Osteoblast (primary cell): Measurements from ENCODE around the gene ABAT. TPM values are rescaled to one million over a fixed set of nuclear protein-coding genes. Genes with fewer than 3 reads are reported as not detected.

Experiments used
- DNase-seq: peaks from one replicate; pipeline ENCODE4 v3.0.0; 2011; ENCODE audit warnings: low spot score, mixed read lengths; ENCODE audit not compliant: insufficient read length; ENCODE audit errors: missing footprints
- H2AFZ ChIP-seq: 2 replicates; pipeline ENCODE4 v1.6.0; 2011; ENCODE audit warnings: mild to moderate bottlenecking, low read length
- H3K27ac ChIP-seq: 2 replicates; pipeline ENCODE4 v1.5.1; 2011; ENCODE audit warnings: mild to moderate bottlenecking, low read depth, low read length, moderate library complexity
- H3K27me3 ChIP-seq: 2 replicates; pipeline ENCODE4 v1.6.0; 2012; ENCODE audit warnings: mild to moderate bottlenecking, control low read depth, inconsistent platforms, low read length, moderate library complexity; ENCODE audit not compliant: insufficient read depth
- H3K36me3 ChIP-seq: 2 replicates; pipeline ENCODE4 v1.5.1; 2011; ENCODE audit warnings: mild to moderate bottlenecking, low read length, control low read depth, moderate library complexity; ENCODE audit not compliant: insufficient read depth
- H3K4me1 ChIP-seq: 2 replicates; pipeline ENCODE4 v1.5.1; 2011; ENCODE audit warnings: mild to moderate bottlenecking, low read length, control low read depth, moderate library complexity; ENCODE audit not compliant: insufficient read depth
- H3K4me2 ChIP-seq: 2 replicates; pipeline ENCODE4 v1.6.0; 2011; ENCODE audit warnings: mild to moderate bottlenecking, low read length; ENCODE audit not compliant: insufficient read depth
- H3K4me3 ChIP-seq: fragments of 200-600 bp; sonication (generic); 3 replicates; pipeline ENCODE4 v1.5.1; 2012; ENCODE audit warnings: mild to moderate bottlenecking, low read length, inconsistent platforms; ENCODE audit not compliant: insufficient read depth
- H3K79me2 ChIP-seq: 2 replicates; pipeline ENCODE4 v1.6.0; 2012; ENCODE audit warnings: mild to moderate bottlenecking, low read length, control low read depth, inconsistent platforms; ENCODE audit not compliant: insufficient read depth
- H3K9me3 ChIP-seq: 2 replicates; pipeline ENCODE4 v1.5.1; 2011; ENCODE audit warnings: low read depth, low read length, control low read depth
- H4K20me1 ChIP-seq: 2 replicates; pipeline ENCODE4 v1.6.0; 2012; ENCODE audit warnings: mild to moderate bottlenecking, low read length, control low read depth; ENCODE audit not compliant: insufficient read depth
- total RNA-seq: library from RNA; depleted of rRNA; stranded (reverse); fragments of >200 nt; gene quantifications from 2 replicates; pipeline ENCODE4 v1.2.3, GENCODE V29; 2012
- TF ChIP-seq, protein P1 (sequence below): IDR thresholded peaks from 2 replicates; pipeline ENCODE4 v1.5.1; 2011; ENCODE audit warnings: mild to moderate bottlenecking, low read depth, low read length, moderate library complexity; ENCODE audit errors: extremely low read depth

The ABAT gene
- total RNA-seq, 1 donor: 6.5 TPM

- no peaks in the 10 kb centered on the region for H3K9me3 ChIP-seq
- DNase-seq: no peak
Observed at GRCh38 chr16:8676737-8677375, 2.4 kb downstream of the ABAT start.

GRCh38 chr16:8677481-8677880 lies 3.1 kb downstream of the ABAT start:
- Histone ChIP-seq H3K9me3 (no peaks in the 10 kb centered on the region), H4K20me1 (peaks cover 4% of the 10 kb centered on the region), H3K4me3 (no peak overlapping the region), H3K36me3 (no peaks in the 10 kb centered on the region), H3K27ac (peak overlapping the region; percentile 23), H3K4me2 (peak overlapping the region; percentile 48), H3K79me2 (no peaks in the 10 kb centered on the region), H3K4me1 (peaks cover 27% of the 10 kb centered on the region), H2AFZ (no peak overlapping the region), H3K27me3 (no peaks in the 10 kb centered on the region)
- TF ChIP-seq, protein P1, sequence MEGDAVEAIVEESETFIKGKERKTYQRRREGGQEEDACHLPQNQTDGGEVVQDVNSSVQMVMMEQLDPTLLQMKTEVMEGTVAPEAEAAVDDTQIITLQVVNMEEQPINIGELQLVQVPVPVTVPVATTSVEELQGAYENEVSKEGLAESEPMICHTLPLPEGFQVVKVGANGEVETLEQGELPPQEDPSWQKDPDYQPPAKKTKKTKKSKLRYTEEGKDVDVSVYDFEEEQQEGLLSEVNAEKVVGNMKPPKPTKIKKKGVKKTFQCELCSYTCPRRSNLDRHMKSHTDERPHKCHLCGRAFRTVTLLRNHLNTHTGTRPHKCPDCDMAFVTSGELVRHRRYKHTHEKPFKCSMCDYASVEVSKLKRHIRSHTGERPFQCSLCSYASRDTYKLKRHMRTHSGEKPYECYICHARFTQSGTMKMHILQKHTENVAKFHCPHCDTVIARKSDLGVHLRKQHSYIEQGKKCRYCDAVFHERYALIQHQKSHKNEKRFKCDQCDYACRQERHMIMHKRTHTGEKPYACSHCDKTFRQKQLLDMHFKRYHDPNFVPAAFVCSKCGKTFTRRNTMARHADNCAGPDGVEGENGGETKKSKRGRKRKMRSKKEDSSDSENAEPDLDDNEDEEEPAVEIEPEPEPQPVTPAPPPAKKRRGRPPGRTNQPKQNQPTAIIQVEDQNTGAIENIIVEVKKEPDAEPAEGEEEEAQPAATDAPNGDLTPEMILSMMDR: no peak
- DNase-seq: peak; percentile 86

More at GRCh38 chr16:8676737-8677375, 2.4 kb downstream of the ABAT start:
- H3K79me2 ChIP-seq: no peaks in the 10 kb centered on the region
- H3K4me2 ChIP-seq: no peak overlapping the region
- TF ChIP-seq, protein P1: no peak
- H3K27me3 ChIP-seq: no peaks in the 10 kb centered on the region
- no peak overlapping the region for H3K4me3 ChIP-seq
- H2AFZ ChIP-seq: no peak overlapping the region
- H3K4me1 ChIP-seq: peaks cover 27% of the 10 kb centered on the region
- H4K20me1 ChIP-seq: peaks cover 4% of the 10 kb centered on the region
- H3K36me3 ChIP-seq: no peaks in the 10 kb centered on the region
- peak overlapping the region; percentile 23 for H3K27ac ChIP-seq

- Histone ChIP-seq H3K9me3 (no peaks in the 10 kb centered on the region), H3K27ac (peak overlapping the region; percentile 74), H4K20me1 (peaks cover 4% of the 10 kb centered on the region), H3K4me2 (peak overlapping the region; percentile 44), H3K36me3 (no peaks in the 10 kb centered on the region), H3K4me3 (no peak overlapping the region), H3K79me2 (no peaks in the 10 kb centered on the region), H3K27me3 (no peaks in the 10 kb centered on the region), H2AFZ (no peak overlapping the region), H3K4me1 (peaks cover 27% of the 10 kb centered on the region)
- peak; percentile 80 for DNase-seq
- TF ChIP-seq, protein P1: no peak
Observed at GRCh38 chr16:8678068-8678927, 3.9 kb downstream of the ABAT start.

DNA sequence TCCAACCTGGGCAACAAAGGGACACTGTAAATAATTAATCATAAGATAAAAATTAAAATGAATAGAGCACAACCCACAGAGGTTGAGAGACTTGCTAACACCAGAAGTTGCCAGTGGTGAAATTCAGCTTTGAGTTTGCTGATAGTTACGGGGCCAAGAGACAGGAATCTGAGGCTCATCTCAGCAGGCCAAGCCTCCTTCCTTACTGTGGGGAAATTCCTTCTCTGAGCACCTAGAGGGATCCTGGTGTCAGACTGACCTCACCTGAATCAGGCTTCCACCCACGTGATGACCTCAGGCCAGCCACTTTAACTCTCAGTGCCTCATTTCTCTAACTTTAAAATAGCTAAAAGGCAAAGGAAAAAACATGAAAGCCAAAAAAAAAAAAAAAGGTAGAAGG lies 4.7 kb downstream of the ABAT start:
- H3K36me3 ChIP-seq: no peaks in the 10 kb centered on the region
- H3K27me3 ChIP-seq: no peaks in the 10 kb centered on the region
- H3K79me2 ChIP-seq: no peaks in the 10 kb centered on the region
- TF ChIP-seq, protein P1: no peak
- H2AFZ ChIP-seq: no peak overlapping the region
- H3K4me3 ChIP-seq: no peak overlapping the region
- peaks cover 23% of the 10 kb centered on the region for H3K4me1 ChIP-seq
- DNase-seq: no peak
- H3K9me3 ChIP-seq: no peaks in the 10 kb centered on the region
- H3K27ac ChIP-seq: no peak overlapping the region
- H3K4me2 ChIP-seq: no peak overlapping the region
- peaks cover 4% of the 10 kb centered on the region for H4K20me1 ChIP-seq
